HG02943 (cell line): ENCODE results near the gene MLLT3.
A peak's percentile ranks its signal among the peaks of the same experiment; 100 is the strongest.

Experiments
- ATAC-seq: cut with Tn5 transposase; IDR thresholded peaks from one replicate; pipeline ENCODE4 v1.9.1; 2021; ENCODE audit warnings: mild to moderate bottlenecking, low read depth, moderate library complexity; ENCODE audit not compliant: unreplicated experiment

The MLLT3 gene

GRCh38 chr9:20397348-20397747 lies 225.0 kb downstream of the MLLT3 start:
- no peak for ATAC-seq

DNA sequence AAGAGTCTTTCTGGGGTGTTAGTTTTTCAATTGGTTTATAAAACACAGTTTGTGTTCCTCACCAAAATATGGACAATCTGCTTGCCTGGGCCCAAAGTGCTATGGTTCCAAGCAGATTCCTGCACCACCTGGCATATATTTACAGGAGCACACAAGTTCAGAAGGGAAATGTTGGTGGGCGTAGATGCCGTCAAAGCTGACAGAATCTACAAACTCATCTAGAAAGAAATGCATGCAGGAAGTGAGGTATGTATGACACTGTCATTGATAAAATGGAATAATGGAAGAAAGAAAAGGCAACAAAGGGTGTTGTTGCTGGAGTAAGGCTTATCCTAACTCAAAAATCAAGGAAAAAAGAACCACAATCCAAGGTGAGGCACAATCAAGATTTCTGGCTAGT lies 225.8 kb downstream of the MLLT3 start:
- ATAC-seq: no peak

GRCh38 chr9:20395651-20396050 lies 226.6 kb downstream of the MLLT3 start:
- ATAC-seq: no peak

- no peak for ATAC-seq
Measured at GRCh38 chr9:20394969-20395368, 227.3 kb downstream of the MLLT3 start.

DNA sequence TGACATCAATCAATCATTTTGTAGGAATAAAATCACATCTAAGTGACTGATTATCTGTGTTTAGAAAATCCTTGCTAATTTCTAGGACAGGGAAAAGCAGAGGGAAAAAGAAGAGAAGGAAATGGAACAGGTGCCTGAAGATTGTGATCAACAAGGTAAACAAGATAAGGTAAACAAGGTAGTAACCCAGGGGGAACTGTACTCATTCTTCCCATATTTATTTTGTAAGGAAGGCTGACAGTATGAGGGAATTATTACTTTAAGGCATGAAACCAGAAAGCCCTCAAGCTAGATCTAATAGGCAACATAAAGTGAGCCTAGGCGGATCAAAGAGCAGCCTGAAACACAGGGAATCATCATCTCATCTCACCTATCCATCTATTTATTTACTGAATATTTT lies 231.1 kb downstream of the MLLT3 start:
- no peak for ATAC-seq

DNA sequence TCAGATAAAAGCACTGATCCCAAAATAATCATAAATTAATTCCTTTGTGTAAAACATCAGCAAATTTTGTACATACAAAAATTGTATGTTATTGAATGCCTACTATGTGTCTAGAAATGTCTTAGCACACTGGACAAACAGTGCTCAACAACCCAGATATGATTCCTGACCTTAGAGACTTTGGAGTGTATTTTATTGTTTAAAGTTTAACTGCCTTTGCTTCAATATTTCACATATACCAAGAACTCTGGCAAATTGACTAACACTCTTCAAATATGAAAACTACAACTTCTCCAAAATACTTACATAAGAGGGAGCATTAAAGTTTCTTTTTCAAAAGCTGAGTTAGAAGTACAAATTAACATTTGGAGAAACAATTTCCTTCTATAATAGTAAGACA lies 231.9 kb downstream of the MLLT3 start:
- no peak for ATAC-seq

GRCh38 chr9:20387062-20387461 lies 235.2 kb downstream of the MLLT3 start:
- no peak for ATAC-seq

DNA sequence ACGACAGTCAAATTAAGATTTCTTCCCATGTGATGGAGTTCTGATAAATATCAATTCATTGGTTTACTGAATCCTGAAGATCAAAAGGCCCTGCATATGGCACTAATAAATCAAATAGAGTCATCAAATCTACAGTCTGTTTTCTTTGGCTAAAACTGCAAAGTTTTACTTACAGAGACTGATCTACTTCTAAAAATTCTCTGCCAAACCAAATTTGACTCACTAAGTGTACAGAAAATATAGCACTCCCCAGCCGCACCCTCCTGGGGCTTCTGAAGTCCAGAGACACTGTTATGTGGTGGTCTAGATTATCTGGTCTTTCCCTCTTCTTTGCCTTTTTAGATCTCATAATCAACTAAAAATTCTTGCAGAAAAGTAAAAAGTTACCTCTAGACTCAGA lies 237.7 kb downstream of the MLLT3 start:
- no peak for ATAC-seq

DNA sequence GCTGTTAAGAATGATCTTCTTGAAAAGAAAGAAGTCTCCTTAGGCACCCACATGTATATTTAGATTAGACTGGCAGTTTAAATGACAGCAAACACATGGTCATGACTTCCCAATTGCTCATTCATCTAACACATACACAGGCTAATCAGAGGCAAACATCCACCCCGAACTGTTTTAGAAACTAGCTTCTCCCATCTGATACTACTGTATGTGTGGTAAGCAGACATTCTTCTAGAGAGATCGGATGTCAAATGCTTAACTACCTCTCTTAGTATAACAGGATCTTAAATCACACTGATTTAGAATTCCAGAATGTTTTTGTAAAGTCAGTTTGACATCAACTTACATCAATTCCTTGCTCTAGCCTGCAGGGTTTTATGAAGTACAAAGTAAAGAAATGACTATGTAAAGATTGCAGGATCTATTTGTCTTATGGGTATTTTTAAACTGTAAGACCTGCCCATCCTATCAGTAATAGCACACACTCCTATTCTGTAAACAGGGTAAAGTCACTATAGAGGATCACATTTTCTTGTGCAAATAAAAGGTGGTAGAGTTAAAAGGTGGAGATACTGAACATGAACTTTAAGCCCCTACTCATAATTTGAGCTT lies 239.7 kb downstream of the MLLT3 start:
- ATAC-seq: no peak

DNA sequence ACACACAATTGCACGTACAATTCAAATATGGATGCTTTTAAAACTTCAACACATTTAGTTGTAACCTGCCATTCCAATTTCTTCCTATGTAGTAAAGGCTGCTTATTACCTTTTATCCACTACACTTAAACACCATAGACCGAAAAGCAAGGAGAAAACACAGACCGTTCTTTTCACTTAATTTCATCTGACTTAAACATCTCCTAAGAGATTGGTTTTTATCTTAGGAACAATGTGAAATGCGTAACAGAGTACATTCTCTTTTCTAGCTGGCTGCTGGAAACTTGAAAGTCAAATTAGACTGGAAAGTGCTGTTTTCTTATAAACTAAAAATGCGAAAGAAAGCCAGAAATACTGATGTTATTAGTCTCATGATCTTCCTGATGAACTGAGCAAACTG lies 241.8 kb downstream of the MLLT3 start:
- no peak for ATAC-seq

- ATAC-seq: no peak
Measured at GRCh38 chr9:20379804-20380225, 242.5 kb downstream of the MLLT3 start.

DNA sequence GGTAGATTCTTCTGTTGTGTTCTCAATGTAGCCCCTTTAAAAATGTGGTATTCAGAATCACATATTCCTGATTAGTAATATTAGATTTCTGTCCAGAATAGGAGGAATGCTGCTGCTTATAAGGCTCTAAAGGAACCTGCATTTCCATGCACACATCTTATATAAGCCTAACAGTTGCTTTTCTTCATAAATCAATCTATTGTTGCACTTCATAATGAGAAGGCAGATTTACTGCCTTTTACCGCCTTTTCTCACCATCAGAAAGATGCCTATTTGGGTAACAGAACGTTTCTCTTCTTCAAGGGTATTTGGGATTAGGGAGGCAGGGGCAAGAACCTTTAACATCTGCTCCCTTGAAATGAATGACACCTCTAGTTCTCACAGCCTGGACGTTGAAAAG lies 243.4 kb downstream of the MLLT3 start:
- no peak for ATAC-seq

DNA sequence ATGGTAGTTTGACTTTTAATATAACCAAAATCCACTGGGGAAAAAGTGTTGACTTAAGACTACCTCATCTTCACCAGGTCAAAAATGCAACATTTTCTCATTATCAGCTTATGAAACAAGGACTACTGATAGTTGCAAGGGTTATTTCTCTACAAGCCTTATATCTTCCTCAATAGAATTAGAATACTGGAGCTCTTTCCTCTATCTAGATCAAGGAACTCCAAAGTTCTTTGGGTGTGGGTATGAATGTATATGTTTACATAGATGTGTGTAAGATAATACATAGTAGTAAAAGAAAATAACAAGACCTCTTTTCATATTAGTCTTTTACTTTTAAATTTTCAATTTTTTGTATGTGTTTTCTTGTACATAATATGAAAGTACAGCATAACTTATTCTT lies 244.5 kb downstream of the MLLT3 start:
- no peak for ATAC-seq

GRCh38 chr9:20376731-20377375 lies 245.4 kb downstream of the MLLT3 start:
- ATAC-seq: no peak

DNA sequence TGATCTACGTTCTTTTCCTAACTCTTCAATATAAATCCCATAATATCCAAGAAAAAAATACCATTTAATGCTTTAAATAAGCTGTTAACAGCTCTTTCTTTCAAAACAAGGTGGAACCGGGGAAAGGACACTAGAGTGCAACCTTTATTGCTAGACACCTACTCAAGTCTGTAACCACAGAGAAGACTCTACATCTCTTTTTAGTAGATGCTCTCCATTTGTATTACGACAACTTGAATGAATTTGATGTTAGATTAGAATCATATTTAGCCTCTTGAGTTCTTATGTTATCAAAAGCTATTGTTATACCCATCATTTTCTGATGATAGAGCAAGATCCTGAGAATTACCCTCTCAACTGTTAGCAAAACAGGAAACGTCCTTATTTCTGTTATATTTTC lies 246.3 kb downstream of the MLLT3 start:
- ATAC-seq: no peak

- no peak for ATAC-seq
Measured at GRCh38 chr9:20373263-20373662, 249.0 kb downstream of the MLLT3 start.

DNA sequence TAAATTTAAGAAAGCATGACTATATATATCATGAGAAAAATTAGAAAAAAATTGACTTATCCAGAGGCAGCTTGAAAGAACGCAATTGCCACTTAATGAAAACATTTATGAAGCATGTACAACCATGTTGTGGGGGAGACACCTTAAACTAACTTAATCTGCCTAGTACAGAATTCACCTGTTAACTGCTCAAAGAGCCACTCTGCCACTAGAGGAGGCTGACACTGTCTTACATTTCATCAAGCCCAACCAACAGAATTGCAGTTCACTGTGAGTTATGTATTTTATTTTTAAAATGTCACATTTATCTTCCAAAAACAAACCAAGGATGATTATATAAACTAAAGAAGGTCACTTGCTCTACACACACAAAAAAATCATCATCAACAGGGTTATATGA lies 252.9 kb downstream of the MLLT3 start:
- ATAC-seq: no peak

DNA sequence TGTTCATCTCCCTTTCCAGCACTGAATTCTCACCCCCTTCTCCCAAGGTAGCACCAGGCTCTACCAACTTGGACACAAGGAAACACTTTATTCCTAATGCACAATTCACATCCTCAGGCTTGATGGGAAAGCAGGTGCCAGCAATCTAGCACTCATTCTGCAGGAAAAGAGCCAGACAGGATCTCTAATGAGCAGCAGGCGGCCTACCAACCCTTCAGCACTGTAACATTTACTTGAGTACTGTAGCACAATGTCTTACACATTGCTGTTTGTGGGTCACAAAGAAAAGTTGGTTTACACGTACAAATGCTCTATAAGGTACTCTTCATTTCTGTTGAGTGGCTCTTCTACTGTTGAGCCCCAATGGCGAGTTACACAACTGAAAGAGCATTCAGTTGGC lies 254.4 kb downstream of the MLLT3 start:
- no peak for ATAC-seq

GRCh38 chr9:20364959-20365358 lies 257.3 kb downstream of the MLLT3 start:
- no peak for ATAC-seq

DNA sequence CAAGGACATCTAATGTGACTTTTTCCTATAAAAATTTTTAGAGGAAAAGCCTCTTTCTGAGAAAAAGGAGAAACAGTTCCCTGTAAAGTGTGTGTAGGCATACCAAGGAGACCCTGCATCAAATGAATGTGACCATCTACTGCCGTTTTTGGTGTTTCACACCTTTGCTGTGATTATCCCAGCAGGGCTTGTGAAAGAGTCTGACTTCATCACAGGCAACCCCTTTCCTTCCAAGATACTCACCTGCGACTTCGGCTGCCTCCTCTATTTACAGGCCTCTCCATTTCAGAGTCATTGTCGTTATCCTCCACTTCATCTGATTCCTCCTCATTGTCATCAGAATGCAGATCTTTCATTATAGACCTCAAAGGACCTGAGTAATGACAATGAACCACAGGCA lies 259.1 kb downstream of the MLLT3 start:
- ATAC-seq: no peak

DNA sequence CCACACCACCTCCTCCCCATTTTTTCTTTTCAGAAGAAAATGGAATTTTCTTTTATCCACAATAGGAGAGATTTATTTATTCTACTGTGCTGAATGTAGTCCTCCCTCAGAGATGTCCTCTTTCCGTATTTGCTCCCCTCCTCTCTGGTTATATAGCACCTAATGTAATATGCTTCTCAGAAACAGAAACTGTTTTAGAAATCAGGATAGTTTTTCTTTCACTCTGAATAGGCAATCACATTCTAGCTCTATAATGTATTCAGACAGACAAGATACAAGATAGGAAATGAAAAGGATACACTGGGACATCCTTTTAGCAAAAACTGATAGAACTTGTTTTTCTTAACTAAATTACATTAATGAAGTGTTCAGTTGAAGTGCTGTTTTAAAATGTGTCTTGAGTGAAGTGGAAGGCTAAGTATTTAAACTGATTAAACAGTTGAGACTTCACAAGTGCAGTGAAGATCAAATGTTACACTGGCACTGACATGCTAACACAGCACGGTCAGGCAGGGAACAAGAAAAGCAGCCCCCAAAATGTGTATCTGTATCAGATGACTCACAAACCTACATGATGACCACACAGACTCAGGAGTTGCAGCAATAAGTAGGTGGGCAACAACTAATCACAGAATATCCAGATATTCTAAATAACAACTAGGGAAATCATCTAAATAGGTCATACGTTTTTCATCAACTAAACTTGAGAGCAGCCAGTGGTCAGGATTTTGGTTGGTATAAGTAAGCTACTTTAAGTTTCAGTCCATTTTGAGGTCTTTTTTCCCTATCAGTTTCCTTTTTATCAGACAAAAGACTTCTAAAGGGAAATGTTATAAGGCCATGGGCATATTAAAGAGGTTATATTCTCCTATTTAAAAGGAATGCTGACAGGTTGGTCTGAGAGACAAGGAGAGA lies 260.4 kb downstream of the MLLT3 start:
- peak; percentile 63 for ATAC-seq

- no peak for ATAC-seq
Measured at GRCh38 chr9:20361229-20361628, 261.1 kb downstream of the MLLT3 start.
